Keratinocyte (primary cell): Measurements from ENCODE around the gene ZNF534. TPM values are rescaled to one million over a fixed set of nuclear protein-coding genes. Genes with fewer than 3 reads are reported as not detected.

ENCODE experiments used
- DNase-seq: peaks from one replicate; pipeline ENCODE4 v3.0.0-alpha.2; 2011; ENCODE audit warnings: low read depth, missing footprints, low spot score
- FAIRE-seq: peaks from 2 replicates; lab custom pipeline; 2011; peaks lifted over from hg19 to GRCh38; lab: Jason Lieb, UNC
- H2AFZ ChIP-seq: 2 replicates; pipeline ENCODE4 v1.6.0; 2012; ENCODE audit warnings: low read length, control low read depth, inconsistent platforms; ENCODE audit not compliant: control insufficient read depth
- H3K27ac ChIP-seq: 2 replicates; pipeline ENCODE4 v1.5.1; 2011; ENCODE audit warnings: low read length; ENCODE audit not compliant: control insufficient read depth, insufficient read depth
- H3K27me3 ChIP-seq: 3 replicates; pipeline ENCODE4 v1.6.0; 2011; ENCODE audit warnings: low read length; ENCODE audit not compliant: control insufficient read depth, insufficient read depth; ENCODE audit errors: extremely low read depth
- H3K36me3 ChIP-seq, 2 experiments: 2 replicates in 1 of 2; 3 replicates in 1 of 2; pipeline ENCODE4 v1.5.1; 2011; ENCODE audit warnings: low read length in 2 of 2, mild to moderate bottlenecking in 1 of 2; ENCODE audit not compliant: control insufficient read depth in 2 of 2, insufficient read depth in 2 of 2; ENCODE audit errors: extremely low read depth in 1 of 2
- H3K4me1 ChIP-seq: 3 replicates; pipeline ENCODE4 v1.5.1; 2011; ENCODE audit warnings: low read length; ENCODE audit not compliant: control insufficient read depth, insufficient read depth; ENCODE audit errors: extremely low read depth
- H3K4me2 ChIP-seq: 3 replicates; pipeline ENCODE4 v1.6.0; 2011; ENCODE audit warnings: low read depth, low read length; ENCODE audit not compliant: control insufficient read depth, insufficient read depth; ENCODE audit errors: extremely low read depth
- H3K4me3 ChIP-seq, 3 experiments: fragments of 200-600 bp in 1 of 3; sonication (generic) in 1 of 3; 2 replicates in 2 of 3; 3 replicates in 1 of 3; pipeline ENCODE4 v1.5.1; 2011 to 2016; ENCODE audit warnings: low read length in 3 of 3, mild to moderate bottlenecking in 3 of 3, control low read depth in 2 of 3, inconsistent platforms in 1 of 3, low read depth in 1 of 3, mixed read lengths in 1 of 3, mixed run types in 1 of 3, moderate library complexity in 1 of 3; ENCODE audit not compliant: control insufficient read depth in 2 of 3, insufficient read depth in 2 of 3; ENCODE audit errors: extremely low read depth in 1 of 3
- H3K79me2 ChIP-seq: 2 replicates; pipeline ENCODE4 v1.6.0; 2012; ENCODE audit warnings: low read length; ENCODE audit not compliant: control insufficient read depth, insufficient read depth
- H3K9ac ChIP-seq: 3 replicates; pipeline ENCODE4 v1.6.0; 2011; ENCODE audit warnings: low read length; ENCODE audit not compliant: control insufficient read depth, insufficient read depth; ENCODE audit errors: extremely low read depth
- H3K9me1 ChIP-seq: 3 replicates; pipeline ENCODE4 v1.6.0; 2011; ENCODE audit warnings: low read length; ENCODE audit not compliant: control insufficient read depth, insufficient read depth; ENCODE audit errors: extremely low read depth
- H3K9me3 ChIP-seq: 2 replicates; pipeline ENCODE4 v1.5.1; 2012; ENCODE audit warnings: low read depth, low read length; ENCODE audit not compliant: control insufficient read depth
- H4K20me1 ChIP-seq: 3 replicates; pipeline ENCODE4 v1.6.0; 2011; ENCODE audit warnings: low read length; ENCODE audit not compliant: control insufficient read depth, insufficient read depth; ENCODE audit errors: extremely low read depth
- CTCF ChIP-seq, 3 experiments: IDR thresholded peaks in 1 of 3; conservative IDR thresholded peaks in 1 of 3; optimal IDR thresholded peaks in 1 of 3; 2 replicates in 2 of 3; 3 replicates in 1 of 3; pipeline versions ENCODE3 to v1.5.1; 2011; ENCODE audit warnings: low read length in 3 of 3, mild to moderate bottlenecking in 3 of 3, moderate library complexity in 2 of 3, control low read depth in 1 of 3, inconsistent platforms in 1 of 3; ENCODE audit not compliant: insufficient read depth in 2 of 3; ENCODE audit errors: extremely low read depth in 1 of 3
- EZH2 ChIP-seq: IDR thresholded peaks from one replicate; pipeline ENCODE4 v1.6.1; 2012; ENCODE audit warnings: inconsistent platforms, mild to moderate bottlenecking, low read length, moderate library complexity
- dilution Hi-C: fragments of 300-500 bp; cut with MboI; formaldehyde crosslinking; loops from one replicate; pipeline ENCODE4 v1.7.0; 2020; ENCODE audit warnings: low sequenced_read_pairs; ENCODE audit not compliant: extremely low pct_ligation_motif_present
- polyA plus RNA-seq, 5 experiments: library from polyadenylated mRNA; depleted of rRNA in 3 of 5; stranded (reverse) in 3 of 5; stranded (forward) in 1 of 5; unstranded in 1 of 5; fragments of >200 nt; gene quantifications; 1 replicate in 1 of 5; 2 replicates in 3 of 5; 3 replicates in 1 of 5; pipeline versions ENCODE4 v1.2.1 to v1.2.3, GENCODE V29; 2011 to 2012; ENCODE audit warnings: missing spikeins in 2 of 5, low read depth in 1 of 5, low replicate concordance in 1 of 5

ZNF534 gene
- polyA plus RNA-seq, 1 donor (not counting 4 experiments of a cell fraction or from before 2014, with no cell fraction given): not detected

GRCh38 chr19:52442179-52442578 is 13.2 kb downstream of the ZNF534 start:
- no peak for FAIRE-seq
- H3K9ac ChIP-seq: no peak overlapping the region

GRCh38 chr19:52444506-52444905 is 15.6 kb downstream of the ZNF534 start:
- Histone ChIP-seq H3K9me1 (no peaks in the 10 kb centered on the region), H3K9me3 (peaks cover 2% of the 10 kb centered on the region), H3K4me2 (no peak overlapping the region), H2AFZ (no peak overlapping the region), H3K79me2 (no peaks in the 10 kb centered on the region), H3K4me1 (no peaks in the 10 kb centered on the region), H4K20me1 (no peaks in the 10 kb centered on the region), H3K27me3 (no peaks in the 10 kb centered on the region), H3K9ac (no peak overlapping the region), H3K27ac (no peak overlapping the region), H3K36me3 (no peaks in the 10 kb centered on the region), H3K4me3 (no peak overlapping the region)
- no peak for DNase-seq
- dilution Hi-C loops: no loop called here
- TF ChIP-seq EZH2 (no peak), CTCF (optimal IDR thresholded peaks at IDR 0.05 in 1 of 3, IDR thresholded peaks at IDR 0.05 in 1 of 3, conservative IDR thresholded peaks at IDR 0.05 in 1 of 3; ENCODE audit: extremely low read depth in 1 of 3, insufficient read depth in 2 of 3, low read length in 3 of 3) (no peak)
- no peak for FAIRE-seq

More at GRCh38 chr19:52442179-52442578, 13.2 kb downstream of the ZNF534 start:
- Histone ChIP-seq H3K27ac (no peak overlapping the region), H3K79me2 (no peaks in the 10 kb centered on the region), H3K4me3 (no peak overlapping the region), H3K36me3 (no peaks in the 10 kb centered on the region), H3K9me1 (no peaks in the 10 kb centered on the region), H3K9me3 (peaks cover 2% of the 10 kb centered on the region), H4K20me1 (no peaks in the 10 kb centered on the region), H3K27me3 (no peaks in the 10 kb centered on the region), H2AFZ (no peak overlapping the region), H3K4me1 (no peaks in the 10 kb centered on the region), H3K4me2 (no peak overlapping the region)
- no peak for DNase-seq
- dilution Hi-C loops: no loop called here
- TF ChIP-seq EZH2 (no peak), CTCF (optimal IDR thresholded peaks at IDR 0.05 in 1 of 3, IDR thresholded peaks at IDR 0.05 in 1 of 3, conservative IDR thresholded peaks at IDR 0.05 in 1 of 3; ENCODE audit: extremely low read depth in 1 of 3, insufficient read depth in 2 of 3, low read length in 3 of 3) (no peak)
